Neural crest cell (in vitro differentiated cells): Measurements from ENCODE around the gene ARHGAP10. TPM values are rescaled to one million over a fixed set of nuclear protein-coding genes. Genes with fewer than 3 reads are reported as not detected.

ENCODE experiments used
- DNase-seq: peaks from one replicate; pipeline ENCODE4 v3.0.0; 2021; ENCODE audit warnings: low read depth, mixed read lengths, low spot score
- H3K27ac Mint-ChIP-seq: one replicate; pipeline ENCODE4 v1.8.0; 2021; ENCODE audit warnings: mild to moderate bottlenecking, mixed read lengths; ENCODE audit not compliant: unreplicated experiment
- H3K27me3 Mint-ChIP-seq: 2 replicates; pipeline ENCODE4 v1.8.0; 2021; ENCODE audit warnings: low read depth, mild to moderate bottlenecking, mixed read lengths
- H3K36me3 Mint-ChIP-seq: 2 replicates; pipeline ENCODE4 v1.8.0; 2021; ENCODE audit warnings: low read depth, mild to moderate bottlenecking, mixed read lengths
- H3K4me1 Mint-ChIP-seq: 2 replicates; pipeline ENCODE4 v1.8.0; 2021; ENCODE audit warnings: mixed read lengths
- H3K4me3 Mint-ChIP-seq: one replicate; pipeline ENCODE4 v1.8.0; 2021; ENCODE audit warnings: mild to moderate bottlenecking, mixed read lengths
- H3K9me3 Mint-ChIP-seq: 2 replicates; pipeline ENCODE4 v1.8.0; 2021; ENCODE audit warnings: mixed read lengths
- total RNA-seq: library from RNA; stranded (reverse); gene quantifications from 2 replicates; pipeline ENCODE4 v1.2.1, GENCODE V29; 2021
- TF ChIP-seq, protein P1 (sequence below): fragments of 200-600 bp; sonication (generic); conservative IDR thresholded peaks from 2 replicates; pipeline ENCODE4 v1.5.0; 2021; ENCODE audit warnings: antibody characterized with exemption, mild to moderate bottlenecking

ARHGAP10 gene
- total RNA-seq, 1 donor from 2014 or later = 4.0 TPM

DNA sequence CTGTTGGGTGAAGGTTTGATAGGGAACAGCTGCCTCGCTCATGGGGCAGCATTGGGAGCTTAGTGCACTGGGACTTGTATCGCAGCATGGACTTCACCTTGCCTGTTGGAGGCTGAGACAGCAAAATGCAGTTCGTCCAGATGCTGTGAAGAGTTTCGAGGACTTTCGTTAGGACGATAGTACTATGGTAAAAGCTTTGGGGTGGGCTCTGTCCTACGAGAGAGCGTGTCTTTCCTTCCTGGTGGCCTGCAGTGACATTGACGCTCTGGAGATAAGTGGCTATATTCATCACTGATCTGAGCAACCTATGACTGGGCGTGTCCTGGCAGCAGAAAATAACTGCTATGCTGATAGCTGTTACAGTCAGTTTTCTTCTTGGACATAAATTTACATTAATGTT, 44.8 kb downstream of the ARHGAP10 start:
- peaks cover 10% of the 10 kb centered on the region for H3K27me3 Mint-ChIP-seq
- no peak overlapping the region for H3K4me3 Mint-ChIP-seq
- TF ChIP-seq, protein P1, sequence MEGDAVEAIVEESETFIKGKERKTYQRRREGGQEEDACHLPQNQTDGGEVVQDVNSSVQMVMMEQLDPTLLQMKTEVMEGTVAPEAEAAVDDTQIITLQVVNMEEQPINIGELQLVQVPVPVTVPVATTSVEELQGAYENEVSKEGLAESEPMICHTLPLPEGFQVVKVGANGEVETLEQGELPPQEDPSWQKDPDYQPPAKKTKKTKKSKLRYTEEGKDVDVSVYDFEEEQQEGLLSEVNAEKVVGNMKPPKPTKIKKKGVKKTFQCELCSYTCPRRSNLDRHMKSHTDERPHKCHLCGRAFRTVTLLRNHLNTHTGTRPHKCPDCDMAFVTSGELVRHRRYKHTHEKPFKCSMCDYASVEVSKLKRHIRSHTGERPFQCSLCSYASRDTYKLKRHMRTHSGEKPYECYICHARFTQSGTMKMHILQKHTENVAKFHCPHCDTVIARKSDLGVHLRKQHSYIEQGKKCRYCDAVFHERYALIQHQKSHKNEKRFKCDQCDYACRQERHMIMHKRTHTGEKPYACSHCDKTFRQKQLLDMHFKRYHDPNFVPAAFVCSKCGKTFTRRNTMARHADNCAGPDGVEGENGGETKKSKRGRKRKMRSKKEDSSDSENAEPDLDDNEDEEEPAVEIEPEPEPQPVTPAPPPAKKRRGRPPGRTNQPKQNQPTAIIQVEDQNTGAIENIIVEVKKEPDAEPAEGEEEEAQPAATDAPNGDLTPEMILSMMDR = no peak
- H3K9me3 Mint-ChIP-seq = no peaks in the 10 kb centered on the region
- H3K36me3 Mint-ChIP-seq = no peaks in the 10 kb centered on the region
- no peak overlapping the region for H3K27ac Mint-ChIP-seq
- no peak for DNase-seq
- H3K4me1 Mint-ChIP-seq = no peaks in the 10 kb centered on the region

DNA sequence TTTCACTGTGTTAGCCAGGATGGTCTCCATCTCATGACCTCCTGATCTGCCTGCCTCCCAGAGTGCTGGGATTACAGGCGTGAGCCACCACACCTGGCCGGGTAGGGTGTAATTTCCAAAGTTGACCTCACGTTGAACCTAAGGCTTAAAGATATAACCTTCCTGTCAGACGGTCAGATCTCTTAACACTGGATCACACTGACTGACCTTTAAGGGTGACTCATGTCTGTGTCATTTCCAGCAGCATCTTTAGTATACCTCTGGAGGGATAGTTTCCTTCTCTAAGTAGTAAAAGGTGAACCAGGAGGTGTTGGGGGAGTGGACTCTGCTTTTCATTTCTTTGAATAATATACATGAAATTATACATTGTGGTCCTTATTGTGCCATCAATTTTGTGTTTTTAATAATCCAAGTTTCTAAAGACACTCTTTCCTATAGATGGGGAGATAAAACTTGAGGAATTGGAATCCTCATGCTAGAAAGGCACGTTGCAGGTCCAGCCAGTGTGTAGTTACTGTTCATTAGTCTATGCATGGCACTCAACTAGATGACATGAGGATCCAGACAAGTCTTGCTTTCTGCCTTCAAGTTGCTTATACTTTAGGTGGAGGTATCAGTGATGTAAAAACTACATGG, 45.7 kb downstream of the ARHGAP10 start:
- Mint-ChIP-seq H3K36me3 (no peaks in the 10 kb centered on the region), H3K4me1 (no peaks in the 10 kb centered on the region), H3K9me3 (no peaks in the 10 kb centered on the region), H3K27ac (no peak overlapping the region), H3K4me3 (no peak overlapping the region), H3K27me3 (peaks cover 9% of the 10 kb centered on the region)
- DNase-seq = no peak
- TF ChIP-seq, protein P1 = no peak

GRCh38 chr4:147778942-147779341, 47.1 kb downstream of the ARHGAP10 start:
- TF ChIP-seq, protein P1 = no peak
- no peak for DNase-seq
- Mint-ChIP-seq H3K9me3 (no peaks in the 10 kb centered on the region), H3K27me3 (peaks cover 7% of the 10 kb centered on the region), H3K27ac (no peak overlapping the region), H3K4me1 (no peaks in the 10 kb centered on the region), H3K4me3 (no peak overlapping the region), H3K36me3 (no peaks in the 10 kb centered on the region)

DNA sequence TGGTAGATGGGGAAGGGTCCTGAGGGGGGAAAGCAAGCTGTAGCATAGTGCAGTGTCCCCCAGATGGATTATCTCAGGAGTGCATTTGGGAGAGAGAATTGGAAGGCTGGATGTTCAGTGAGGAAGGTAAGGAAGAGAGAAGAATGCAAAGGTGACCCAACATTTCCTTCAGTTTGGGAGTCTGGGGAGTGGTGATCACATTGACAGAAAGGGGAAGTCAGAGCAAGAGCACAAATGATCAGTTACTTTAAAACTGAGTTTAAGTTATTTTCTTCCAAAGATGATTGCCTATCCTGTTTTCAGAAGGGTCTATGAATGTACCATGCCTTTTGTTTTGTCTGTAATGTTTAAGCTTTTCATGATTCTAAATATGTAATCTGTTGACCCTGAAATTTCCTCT, 47.6 kb downstream of the ARHGAP10 start:
- no peaks in the 10 kb centered on the region for H3K9me3 Mint-ChIP-seq
- no peak for DNase-seq

DNA sequence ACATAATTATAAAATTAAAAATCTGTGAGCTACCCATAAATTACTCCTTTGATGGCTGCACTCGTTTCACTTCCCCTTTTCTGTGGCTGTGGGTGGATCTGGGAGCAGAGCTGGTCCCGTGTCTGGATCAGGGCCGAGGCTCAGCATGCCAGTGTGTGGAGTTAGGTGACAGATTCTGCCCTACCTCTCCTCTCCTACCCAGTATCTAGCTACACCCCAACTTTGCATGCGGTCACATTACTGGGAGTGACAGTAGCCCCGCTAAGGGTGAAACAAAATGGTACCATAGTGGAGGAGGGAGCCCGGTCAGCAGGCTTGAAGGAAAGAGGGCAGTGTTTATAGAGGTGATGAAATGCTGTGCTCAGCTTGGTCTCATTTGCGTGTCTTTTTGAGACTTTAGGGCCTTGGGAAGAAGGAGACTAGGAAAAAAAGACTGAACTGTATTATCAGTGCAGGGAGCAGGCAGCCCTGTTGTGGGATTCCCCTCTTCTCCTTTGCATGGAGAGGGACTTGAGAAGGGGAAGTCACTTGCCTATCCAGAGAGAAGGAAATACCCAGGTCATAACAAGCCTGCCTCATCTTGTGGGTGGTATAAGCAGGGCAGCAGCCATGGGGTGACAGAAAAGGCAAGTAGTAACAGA, 48.4 kb downstream of the ARHGAP10 start:
- Mint-ChIP-seq H3K36me3 (no peaks in the 10 kb centered on the region), H3K27me3 (peaks cover 7% of the 10 kb centered on the region), H3K4me1 (no peaks in the 10 kb centered on the region), H3K9me3 (no peaks in the 10 kb centered on the region), H3K4me3 (no peak overlapping the region), H3K27ac (no peak overlapping the region)
- DNase-seq = no peak
- TF ChIP-seq, protein P1 = no peak

More for the DNA sequence above, 47.6 kb downstream of the ARHGAP10 start:
- H3K4me1 Mint-ChIP-seq = no peaks in the 10 kb centered on the region
- peaks cover 7% of the 10 kb centered on the region for H3K27me3 Mint-ChIP-seq
- TF ChIP-seq, protein P1 = no peak
- H3K27ac Mint-ChIP-seq = no peak overlapping the region
- no peak overlapping the region for H3K4me3 Mint-ChIP-seq
- H3K36me3 Mint-ChIP-seq = no peaks in the 10 kb centered on the region
